K562 treated with DMSO at 1 percent for 12 hours (cell line): ENCODE data around the gene ANKRD30B. TPM values are rescaled to one million over a fixed set of nuclear protein-coding genes. Genes with fewer than 3 reads are reported as not detected.

Experiments used
- total RNA-seq: library from RNA; unstranded; fragments of 300-600 nt; gene quantifications from 2 replicates; pipeline ENCODE4 v1.2.3, GENCODE V29; 2022; ENCODE audit not compliant: insufficient read depth

ANKRD30B gene
- total RNA-seq = not detected in 2 replicates

GRCh38 chr18:14747513-14748474 lies at the start of gene ANKRD30B:
ANKRD30B (plus strand) TSS chr18:14748172; CDS start chr18:14748420, 248 bp downstream.

Other genes starting within 250 kb of the ANKRD30B start
- gene POTEC, start 204.6 kb upstream of the ANKRD30B start, total RNA-seq = not detected in 2 replicates